ENCODE results near the gene OGFOD1. TPM values are rescaled to one million over a fixed set of nuclear protein-coding genes. Genes with fewer than 3 reads are reported as not detected.
"Not testable (repeated sequence)": the region's sequence is repeated elsewhere in the genome, so short reads cannot be mapped to it uniquely, and the experiment has no call there.

OGFOD1 gene
- total and polyA plus RNA-seq, 12 donors = 8.9 to 41.0 (median 35.8) TPM

- no peak for DNase-seq
- H3K4me1 ChIP-seq = peaks cover 0 to 2% (median 0%) of the 10 kb centered on the region in 9 donors
These were observed 32.0 kb downstream of the OGFOD1 start for GRCh38 chr16:56483394-56483793.

DNA sequence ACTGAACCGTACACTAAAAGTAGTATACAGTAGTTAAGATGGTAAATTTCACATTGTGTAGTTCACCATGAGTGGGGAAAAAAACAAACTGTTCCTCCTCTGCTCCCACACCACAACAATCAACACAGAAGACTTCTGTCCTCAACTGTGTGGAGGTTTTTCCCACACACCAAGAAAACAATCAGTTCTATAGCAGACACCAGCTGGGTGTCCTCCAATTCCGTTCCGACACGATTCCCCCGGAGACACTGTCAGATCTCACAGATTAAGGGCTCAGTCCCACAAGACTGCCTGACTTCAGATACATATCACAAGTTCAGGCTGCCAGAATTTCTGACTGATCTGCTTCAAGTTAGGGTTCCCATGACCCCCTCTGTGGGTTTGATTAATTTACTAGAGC is 36.7 kb downstream of the OGFOD1 start:
- intact Hi-C loops (cut with DNase I) = no loop called here
- DNase-seq (no peak), ATAC-seq (no peak)
- H3K36me3 ChIP-seq = peaks cover 0 to 74% (median 18%) of the 10 kb centered on the region in 9 donors
- H3K9me3 ChIP-seq = no peaks in the 10 kb centered on the region
- H3K4me1 ChIP-seq = peaks cover 0 to under 1% (median 0%) of the 10 kb centered on the region in 9 donors
- no peaks in the 10 kb centered on the region for H3K27me3 ChIP-seq
- TF ChIP-seq, protein P1, sequence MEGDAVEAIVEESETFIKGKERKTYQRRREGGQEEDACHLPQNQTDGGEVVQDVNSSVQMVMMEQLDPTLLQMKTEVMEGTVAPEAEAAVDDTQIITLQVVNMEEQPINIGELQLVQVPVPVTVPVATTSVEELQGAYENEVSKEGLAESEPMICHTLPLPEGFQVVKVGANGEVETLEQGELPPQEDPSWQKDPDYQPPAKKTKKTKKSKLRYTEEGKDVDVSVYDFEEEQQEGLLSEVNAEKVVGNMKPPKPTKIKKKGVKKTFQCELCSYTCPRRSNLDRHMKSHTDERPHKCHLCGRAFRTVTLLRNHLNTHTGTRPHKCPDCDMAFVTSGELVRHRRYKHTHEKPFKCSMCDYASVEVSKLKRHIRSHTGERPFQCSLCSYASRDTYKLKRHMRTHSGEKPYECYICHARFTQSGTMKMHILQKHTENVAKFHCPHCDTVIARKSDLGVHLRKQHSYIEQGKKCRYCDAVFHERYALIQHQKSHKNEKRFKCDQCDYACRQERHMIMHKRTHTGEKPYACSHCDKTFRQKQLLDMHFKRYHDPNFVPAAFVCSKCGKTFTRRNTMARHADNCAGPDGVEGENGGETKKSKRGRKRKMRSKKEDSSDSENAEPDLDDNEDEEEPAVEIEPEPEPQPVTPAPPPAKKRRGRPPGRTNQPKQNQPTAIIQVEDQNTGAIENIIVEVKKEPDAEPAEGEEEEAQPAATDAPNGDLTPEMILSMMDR (IDR thresholded peaks at IDR 0.05) = no peak
- H3K4me3 ChIP-seq = no peak overlapping the region
- 58 to 71% methylated on average over 5 of the region's 5 CpGs for WGBS, 2 donors
- H3K27ac ChIP-seq = no peak overlapping the region

More at GRCh38 chr16:56483394-56483793, 32.0 kb downstream of the OGFOD1 start:
- H3K4me3 ChIP-seq = no peak overlapping the region
- H3K27ac ChIP-seq = no peak overlapping the region
- H3K9me3 ChIP-seq = no peaks in the 10 kb centered on the region
- no peak for ATAC-seq
- H3K36me3 ChIP-seq = peaks cover 0 to 85% (median 39%) of the 10 kb centered on the region in 9 donors
- H3K27me3 ChIP-seq = no peaks in the 10 kb centered on the region
- TF ChIP-seq, protein P1 (IDR thresholded peaks at IDR 0.05) = no peak
- intact Hi-C loops (cut with DNase I) = no loop called here

DNA sequence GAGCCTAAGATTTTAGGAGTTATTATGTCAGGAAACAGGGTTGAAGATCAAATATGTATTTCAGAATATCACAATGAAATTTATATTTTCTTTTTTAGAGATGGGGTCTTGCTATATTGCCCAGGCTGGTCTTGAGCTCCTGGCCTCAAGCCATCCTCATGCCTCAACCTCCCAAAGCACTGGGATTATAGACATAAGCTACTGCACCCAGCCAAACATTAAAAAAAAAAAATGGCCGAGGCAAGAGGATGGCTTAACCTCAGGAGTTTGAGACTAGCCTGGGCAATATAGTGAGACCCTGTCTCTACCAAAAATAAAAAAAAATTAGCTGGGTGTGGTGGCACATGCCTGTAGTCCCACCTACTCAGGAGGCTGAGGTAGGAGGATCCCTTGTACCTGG is 37.5 kb downstream of the OGFOD1 start:
- intact Hi-C loops (cut with DNase I); H3K27me3 ChIP-seq; H3K9me3 ChIP-seq; DNase-seq; H3K4me3 ChIP-seq; H3K4me1 ChIP-seq; ATAC-seq; H3K27ac ChIP-seq: not testable (repeated sequence)
- WGBS, 2 donors = 93 to 100% methylated on average over 1 of the region's 1 CpG
- H3K36me3 ChIP-seq = peaks cover 0 to 74% (median 13%) of the 10 kb centered on the region in 9 donors

- Histone ChIP-seq H3K36me3 (peaks cover 0 to 66% (median 9%) of the 10 kb centered on the region in 9 donors), H3K27me3 (no peaks in the 10 kb centered on the region), H3K27ac (no peak overlapping the region), H3K9me3 (no peaks in the 10 kb centered on the region), H3K4me3 (no peak overlapping the region), H3K4me1 (no peaks in the 10 kb centered on the region)
- 94 to 95% methylated on average over 4 of the region's 4 CpGs for WGBS, 2 donors
- intact Hi-C loops (cut with DNase I) = no loop called here
- no peak for DNase-seq
- TF ChIP-seq, protein P1 (IDR thresholded peaks at IDR 0.05) = no peak
- ATAC-seq = no peak
These were observed 40.4 kb downstream of the OGFOD1 start for GRCh38 chr16:56491657-56492261.

- TF ChIP-seq, protein P1 (IDR thresholded peaks at IDR 0.05) = no peak
- 86 to 87% methylated on average over 2 of the region's 2 CpGs for WGBS, 2 donors
- DNase-seq (no peak), ATAC-seq (no peak)
- Histone ChIP-seq H3K36me3 (peaks cover 0 to 78% (median 23%) of the 10 kb centered on the region in 9 donors), H3K4me3 (no peak overlapping the region), H3K27ac (no peak overlapping the region), H3K27me3 (no peaks in the 10 kb centered on the region), H3K4me1 (no peaks in the 10 kb centered on the region), H3K9me3 (no peaks in the 10 kb centered on the region)
- intact Hi-C loops (cut with DNase I) = no loop called here
These were observed 41.8 kb downstream of the OGFOD1 start for GRCh38 chr16:56493126-56493525.
